ENCODE measurements around the gene PRPF8. TPM values are rescaled to one million over a fixed set of nuclear protein-coding genes. Genes with fewer than 3 reads are reported as not detected.
A peak's percentile ranks its signal among the peaks of the same experiment; 100 is the strongest.

The PRPF8 gene
- total and polyA plus RNA-seq, 2 of the 13 experiments (the other 11 are each of a cell fraction or from before 2014, with no cell fraction given), result 112 to 179 TPM

GRCh38 chr17:1684378-1685189 is at the start of gene PRPF8 (continued):
- TF ChIP-seq USF2 (IDR thresholded peaks at IDR 0.05; ENCODE audit: low read depth, low read length), result no peak
- no peak for TF ChIP-seq USF2 (CRISPR knock-in tag; IDR thresholded peaks at IDR 0.05; ENCODE audit: borderline replicate concordance)
- TF ChIP-seq HNRNPK (IDR thresholded peaks at IDR 0.05; ENCODE audit: low read depth, low read length, poor library complexity, severe bottlenecking), result peak; percentile 12
- TF ChIP-seq ZNF513 (CRISPR knock-in tag; conservative IDR thresholded peaks at IDR 0.05), result no peak
- TF ChIP-seq NCOA1 (CRISPR knock-in tag; IDR thresholded peaks at IDR 0.05), result peak; percentile 72; the same call in 1 of the 2 replicates
- TF ChIP-seq PITX1 (CRISPR knock-in tag; IDR thresholded peaks at IDR 0.05), result peak; percentile 81
- TF ChIP-seq GZF1 (CRISPR knock-in tag; IDR thresholded peaks at IDR 0.05), result 0 out of 2 replicates have a peak, but pooled peaks have one; percentile 51
- TF ChIP-seq REST (IDR thresholded peaks at IDR 0.05; ENCODE audit: borderline replicate concordance in 1 of 2, low read depth in 1 of 2, low read length in 2 of 2), result no peak
- TF ChIP-seq ZNF124 (CRISPR knock-in tag; IDR thresholded peaks at IDR 0.05), result no peak
- 0 out of 2 replicates have a peak, but pooled peaks have one; percentile 50 for TF ChIP-seq IRX3 (CRISPR knock-in tag; IDR thresholded peaks at IDR 0.05; ENCODE audit: borderline replicate concordance, low read depth)
- peak; percentile 62; the same call in 1 of the 2 replicates for TF ChIP-seq CEBPB (IDR thresholded peaks at IDR 0.05; ENCODE audit: borderline replicate concordance, low read depth, low read length)
- no peak for TF ChIP-seq ZNF660 (CRISPR knock-in tag; IDR thresholded peaks at IDR 0.05; ENCODE audit: borderline replicate concordance, low read depth)
- TF ChIP-seq ZNF350 (CRISPR knock-in tag; IDR thresholded peaks at IDR 0.05; ENCODE audit: borderline replicate concordance, low read depth), result peak; percentile 82; the same call in 1 of the 2 replicates
- TF ChIP-seq ZNF670 (CRISPR knock-in tag; IDR thresholded peaks at IDR 0.05; ENCODE audit: borderline replicate concordance), result no peak; the same call in 1 of the 2 replicates
- no peak for TF ChIP-seq ZNF296 (CRISPR knock-in tag; conservative IDR thresholded peaks at IDR 0.05)
- peak; percentile 82 for TF ChIP-seq ELF1 (CRISPR knock-in tag; IDR thresholded peaks at IDR 0.05)
- TF ChIP-seq TCF12 (IDR thresholded peaks at IDR 0.05), result no peak
- peak; percentile 28; the same call in 1 of the 2 replicates for TF ChIP-seq TCF12 (CRISPR knock-in tag; IDR thresholded peaks at IDR 0.05)
- TF ChIP-seq ZNF720 (CRISPR knock-in tag; IDR thresholded peaks at IDR 0.05), result no peak
- no peak for TF ChIP-seq JDP2 (CRISPR knock-in tag; IDR thresholded peaks at IDR 0.05; ENCODE audit: borderline replicate concordance)
- TF ChIP-seq ZNF20 (CRISPR knock-in tag; IDR thresholded peaks at IDR 0.05), result no peak
